Karpas-422 (cell line): ENCODE data around the gene RTTN. TPM values are rescaled to one million over a fixed set of nuclear protein-coding genes. Genes with fewer than 3 reads are reported as not detected.

ENCODE experiments used
- DNase-seq: peaks from one replicate; pipeline ENCODE4 v3.0.0-alpha.2; 2015
- H2AFZ ChIP-seq: fragments of 200-600 bp; sonication (generic); 2 replicates; pipeline ENCODE4 v1.6.1; 2014; ENCODE audit warnings: antibody characterized with exemption, low read length, mixed read lengths
- H3K27ac ChIP-seq: fragments of 200-600 bp; sonication (generic); 2 replicates; pipeline ENCODE4 v1.5.1; 2014; ENCODE audit warnings: mild to moderate bottlenecking, low read length, moderate library complexity
- H3K27me3 ChIP-seq: fragments of 200-600 bp; sonication (generic); 2 replicates; pipeline ENCODE4 v1.6.1; 2014; ENCODE audit warnings: low read length, mixed read lengths
- H3K36me3 ChIP-seq: fragments of 200-600 bp; sonication (generic); 2 replicates; pipeline ENCODE4 v1.6.1; 2014; ENCODE audit warnings: low read length, mixed read lengths; ENCODE audit not compliant: insufficient read depth
- H3K4me1 ChIP-seq: fragments of 200-600 bp; sonication (generic); 2 replicates; pipeline ENCODE4 v1.6.1; 2014; ENCODE audit warnings: mild to moderate bottlenecking, low read length, mixed read lengths
- H3K4me2 ChIP-seq: fragments of 200-600 bp; sonication (generic); 2 replicates; pipeline ENCODE4 v1.6.1; 2014; ENCODE audit warnings: low read length, low read depth, mild to moderate bottlenecking; ENCODE audit not compliant: poor library complexity, severe bottlenecking
- H3K4me3 ChIP-seq: fragments of 200-600 bp; sonication (generic); 2 replicates; pipeline ENCODE4 v1.5.1; 2014; ENCODE audit warnings: mild to moderate bottlenecking, antibody characterized with exemption, low read length, mixed read lengths
- H3K79me2 ChIP-seq: fragments of 200-600 bp; sonication (generic); 2 replicates; pipeline ENCODE4 v1.6.1; 2014; ENCODE audit warnings: mild to moderate bottlenecking, low read length, mixed read lengths
- H3K9ac ChIP-seq: fragments of 200-600 bp; sonication (generic); 2 replicates; pipeline ENCODE4 v1.6.0; 2014; ENCODE audit warnings: low read length
- H3K9me2 ChIP-seq: fragments of 200-600 bp; sonication (generic), shearing (Covaris generic); replicated peaks from 2 replicates; pipeline ENCODE4 v1.6.0; 2014; ENCODE audit warnings: mild to moderate bottlenecking, low read length, moderate library complexity; ENCODE audit not compliant: insufficient read depth
- H3K9me3 ChIP-seq: fragments of 300-700, 200-600 bp; sonication (generic); 2 replicates; pipeline ENCODE4 v1.6.1; 2014; ENCODE audit warnings: low read length, mixed read lengths
- H4K20me1 ChIP-seq: fragments of 200-600 bp; sonication (generic); 2 replicates; pipeline ENCODE4 v1.6.1; 2014; ENCODE audit warnings: mild to moderate bottlenecking, antibody characterized with exemption, low read length, low read depth; ENCODE audit not compliant: insufficient read depth
- total RNA-seq: library from RNA; depleted of rRNA; stranded (reverse); fragments of >200 nt; shearing (Covaris generic); gene quantifications from 2 replicates; pipeline ENCODE4 v1.2.3, GENCODE V29; 2014; ENCODE audit warnings: low replicate concordance

RTTN gene
- total RNA-seq, 1 experiment from 2014 or later, result 57.4 TPM

- H3K36me3 ChIP-seq, result peaks cover 27% of the 10 kb centered on the region; the same call in 1 of the 2 replicates
Measured at GRCh38 chr18:70146174-70146573, 59.3 kb downstream of the RTTN start.

GRCh38 chr18:70142001-70142400, 63.5 kb downstream of the RTTN start:
- Histone ChIP-seq H3K9ac (no peak overlapping the region), H2AFZ (no peak overlapping the region), H3K9me3 (no peaks in the 10 kb centered on the region), H3K4me3 (no peak overlapping the region), H3K36me3 (peaks cover 13% of the 10 kb centered on the region; the same call in 1 of the 2 replicates), H3K27me3 (no peaks in the 10 kb centered on the region), H3K27ac (no peak overlapping the region), H3K79me2 (no peaks in the 10 kb centered on the region), H3K4me2 (no peak overlapping the region), H3K4me1 (no peaks in the 10 kb centered on the region), H3K9me2 (no peaks in the 10 kb centered on the region), H4K20me1 (no peaks in the 10 kb centered on the region)
- DNase-seq, result no peak

More at GRCh38 chr18:70146174-70146573, 59.3 kb downstream of the RTTN start:
- Histone ChIP-seq H3K9ac (no peak overlapping the region), H4K20me1 (no peaks in the 10 kb centered on the region), H3K4me3 (no peak overlapping the region), H3K79me2 (no peaks in the 10 kb centered on the region), H2AFZ (no peak overlapping the region), H3K27me3 (no peaks in the 10 kb centered on the region), H3K9me2 (no peaks in the 10 kb centered on the region), H3K9me3 (no peaks in the 10 kb centered on the region), H3K27ac (no peak overlapping the region), H3K4me2 (no peak overlapping the region), H3K4me1 (no peaks in the 10 kb centered on the region)
- DNase-seq, result no peak

- Histone ChIP-seq H3K4me1 (peaks cover 5% of the 10 kb centered on the region), H4K20me1 (no peaks in the 10 kb centered on the region), H3K4me2 (no peak overlapping the region), H3K9me2 (no peaks in the 10 kb centered on the region), H3K79me2 (no peaks in the 10 kb centered on the region), H3K36me3 (peaks cover 17% of the 10 kb centered on the region; the same call in 1 of the 2 replicates), H3K9me3 (no peaks in the 10 kb centered on the region), H3K4me3 (no peak overlapping the region), H3K27me3 (no peaks in the 10 kb centered on the region), H3K9ac (no peak overlapping the region), H3K27ac (no peak overlapping the region), H2AFZ (no peak overlapping the region)
- DNase-seq, result no peak
Measured at GRCh38 chr18:70139138-70139537, 66.3 kb downstream of the RTTN start.

- Histone ChIP-seq H3K27ac (peak overlapping the region; percentile 2; the same call in 1 of the 2 replicates), H3K4me1 (peaks cover 9% of the 10 kb centered on the region), H3K9me3 (no peaks in the 10 kb centered on the region), H3K36me3 (peaks cover 10% of the 10 kb centered on the region; the same call in 1 of the 2 replicates), H3K9ac (no peak overlapping the region), H3K4me2 (no peak overlapping the region), H3K79me2 (no peaks in the 10 kb centered on the region), H3K27me3 (no peaks in the 10 kb centered on the region), H2AFZ (no peak overlapping the region), H3K4me3 (no peak overlapping the region), H3K9me2 (no peaks in the 10 kb centered on the region), H4K20me1 (no peaks in the 10 kb centered on the region)
- peak; percentile 55 for DNase-seq
Measured at GRCh38 chr18:70135604-70136003, 69.9 kb downstream of the RTTN start.

GRCh38 chr18:70132999-70133398, 72.5 kb downstream of the RTTN start:
- Histone ChIP-seq H2AFZ (no peak overlapping the region), H3K4me2 (no peak overlapping the region), H4K20me1 (no peaks in the 10 kb centered on the region), H3K9ac (no peak overlapping the region), H3K9me3 (no peaks in the 10 kb centered on the region), H3K27me3 (no peaks in the 10 kb centered on the region), H3K9me2 (no peaks in the 10 kb centered on the region), H3K27ac (no peak overlapping the region), H3K4me1 (peaks cover 9% of the 10 kb centered on the region), H3K36me3 (peaks cover 10% of the 10 kb centered on the region; the same call in 1 of the 2 replicates), H3K79me2 (peaks cover 8% of the 10 kb centered on the region; the same call in 1 of the 2 replicates), H3K4me3 (no peak overlapping the region)
- no peak for DNase-seq

- Histone ChIP-seq H3K36me3 (peaks cover 4% of the 10 kb centered on the region; the same call in 1 of the 2 replicates), H2AFZ (no peak overlapping the region), H3K4me1 (0 out of 2 replicates have a peak, but pooled peaks cover 4% of the 10 kb centered on the region), H3K9me3 (no peaks in the 10 kb centered on the region), H4K20me1 (no peaks in the 10 kb centered on the region), H3K9me2 (no peaks in the 10 kb centered on the region), H3K4me3 (no peak overlapping the region), H3K9ac (no peak overlapping the region), H3K27ac (no peak overlapping the region), H3K27me3 (no peaks in the 10 kb centered on the region), H3K4me2 (no peak overlapping the region), H3K79me2 (peaks cover 8% of the 10 kb centered on the region; the same call in 1 of the 2 replicates)
- no peak for DNase-seq
Measured at GRCh38 chr18:70128271-70128670, 77.2 kb downstream of the RTTN start.

GRCh38 chr18:70127359-70127758, 78.1 kb downstream of the RTTN start:
- no peak overlapping the region for H3K4me2 ChIP-seq
- H3K79me2 ChIP-seq, result peaks cover 8% of the 10 kb centered on the region; the same call in 1 of the 2 replicates
- no peak overlapping the region for H2AFZ ChIP-seq
- H3K4me3 ChIP-seq, result no peak overlapping the region
- H3K4me1 ChIP-seq, result no peaks in the 10 kb centered on the region
- 0 out of 2 replicates have a peak, but pooled peaks cover 4% of the 10 kb centered on the region for H3K36me3 ChIP-seq
- H3K9me3 ChIP-seq, result no peaks in the 10 kb centered on the region
- H3K27ac ChIP-seq, result no peak overlapping the region
- no peak for DNase-seq
- H3K9me2 ChIP-seq, result no peaks in the 10 kb centered on the region
- no peak overlapping the region for H3K9ac ChIP-seq
- no peaks in the 10 kb centered on the region for H3K27me3 ChIP-seq
- no peaks in the 10 kb centered on the region for H4K20me1 ChIP-seq

- no peak overlapping the region for H3K4me2 ChIP-seq
- H3K9me3 ChIP-seq, result no peaks in the 10 kb centered on the region
- H3K4me3 ChIP-seq, result no peak overlapping the region
- DNase-seq, result no peak
- no peaks in the 10 kb centered on the region for H3K4me1 ChIP-seq
- no peaks in the 10 kb centered on the region for H3K9me2 ChIP-seq
- no peaks in the 10 kb centered on the region for H3K27me3 ChIP-seq
- H3K9ac ChIP-seq, result no peak overlapping the region
- H3K27ac ChIP-seq, result no peak overlapping the region
- 0 out of 2 replicates have a peak, but pooled peaks cover 4% of the 10 kb centered on the region for H3K36me3 ChIP-seq
- peaks cover 8% of the 10 kb centered on the region; the same call in 1 of the 2 replicates for H3K79me2 ChIP-seq
- no peak overlapping the region for H2AFZ ChIP-seq
- no peaks in the 10 kb centered on the region for H4K20me1 ChIP-seq
Measured at GRCh38 chr18:70126832-70127231, 78.7 kb downstream of the RTTN start.
